Transverse colon (tissue), 4 donors: ENCODE measurements around the gene CHIC1.
"Not testable (repeated sequence)": the region's sequence is repeated elsewhere in the genome, so short reads cannot be mapped to it uniquely, and the experiment has no call there.

ENCODE experiments used
- CTCF ChIP-seq, 5 experiments: fragments of 200-600 bp in 3 of 5; fragments of 450-650 bp in 2 of 5; sonication (generic) in 3 of 5; IDR thresholded peaks; 1 replicate in 2 of 5; 2 replicates in 3 of 5; pipeline ENCODE4 v1.5.1; 2016 to 2017; ENCODE audit warnings: antibody characterized with exemption in 5 of 5, inconsistent platforms in 3 of 5, mild to moderate bottlenecking in 2 of 5, moderate library complexity in 1 of 5
- POLR2AphosphoS5 ChIP-seq, 3 donors: sonication (generic); formaldehyde crosslinking; IDR thresholded peaks; one replicate each; pipeline ENCODE4 v1.6.1; 2016; ENCODE audit warnings: antibody characterized with exemption in 3 of 3

- TF ChIP-seq CTCF, POLR2AphosphoS5 (IDR thresholded peaks at IDR 0.05): not testable (repeated sequence)
Measured at GRCh38 chrX:73641669-73642068, 78.7 kb downstream of the CHIC1 start.
